Activated CD8-positive, alpha-beta T cell treated with anti-CD3 and anti-CD28 coated beads, Interleukin-2, amount 10 ng/mL, durations not matched to agents 7 days and 5 days (primary cell): ENCODE data around the gene TEAD4. TPM values are rescaled to one million over a fixed set of nuclear protein-coding genes. Genes with fewer than 3 reads are reported as not detected.

Experiments
- ATAC-seq: fragments of 150-1000 bp; cut with Tn5 transposase; one replicate; pipeline ENCODE4 v1.10.0; 2021; ENCODE audit warnings: moderate library complexity
- CTCF ChIA-PET: fragments of 350-600 bp; sonication (Branson Sonifier 250); formaldehyde crosslinking; loops from one replicate; lab custom pipeline; 2021; ENCODE audit warnings: antibody characterized with exemption; lab: Charles Lee
- POLR2A ChIA-PET: fragments of 350-600 bp; sonication (Branson Sonifier 250); formaldehyde crosslinking; loops from one replicate; lab custom pipeline; 2021; ENCODE audit warnings: antibody characterized with exemption; lab: Charles Lee
- DNase-seq: peaks from one replicate; pipeline ENCODE4 v3.0.0-alpha.2; 2020
- H3K27ac Mint-ChIP-seq: one replicate; pipeline ENCODE4 v1.8.0; 2021; ENCODE audit warnings: mild to moderate bottlenecking, mixed read lengths
- H3K27me3 Mint-ChIP-seq: one replicate; pipeline ENCODE4 v1.8.0; 2021; ENCODE audit warnings: low read depth, mixed read lengths
- H3K36me3 Mint-ChIP-seq: one replicate; pipeline ENCODE4 v1.8.0; 2021; ENCODE audit warnings: low read depth, mixed read lengths
- H3K4me1 Mint-ChIP-seq: one replicate; pipeline ENCODE4 v1.8.0; 2021; ENCODE audit warnings: low read depth, mixed read lengths
- H3K4me3 Mint-ChIP-seq: one replicate; pipeline ENCODE4 v1.8.0; 2021; ENCODE audit warnings: mild to moderate bottlenecking, mixed read lengths
- H3K9me3 Mint-ChIP-seq: one replicate; pipeline ENCODE4 v1.8.0; 2022; ENCODE audit warnings: mixed read lengths; ENCODE audit not compliant: insufficient read depth
- total RNA-seq, 2 experiments: library from RNA; stranded (reverse); gene quantifications; one replicate each; pipeline ENCODE4 v1.2.3, GENCODE V29; 2021

The TEAD4 gene
- total RNA-seq, 2 experiments from 2014 or later = 0.34 to 0.44 TPM

- ChIA-PET CTCF (no interaction called here), POLR2A (no interaction called here)
- DNase-seq = no peak
- H3K9me3 Mint-ChIP-seq = no peaks in the 10 kb centered on the region
- H3K4me3 Mint-ChIP-seq = no peak overlapping the region
- peaks cover 51% of the 10 kb centered on the region for H3K27me3 Mint-ChIP-seq
- no peak overlapping the region for H3K27ac Mint-ChIP-seq
- no peaks in the 10 kb centered on the region for H3K36me3 Mint-ChIP-seq
- H3K4me1 Mint-ChIP-seq = peaks cover 15% of the 10 kb centered on the region
- ATAC-seq = no peak
These were observed 2.5 kb downstream of the TEAD4 start for GRCh38 chr12:2961705-2962104.

DNA sequence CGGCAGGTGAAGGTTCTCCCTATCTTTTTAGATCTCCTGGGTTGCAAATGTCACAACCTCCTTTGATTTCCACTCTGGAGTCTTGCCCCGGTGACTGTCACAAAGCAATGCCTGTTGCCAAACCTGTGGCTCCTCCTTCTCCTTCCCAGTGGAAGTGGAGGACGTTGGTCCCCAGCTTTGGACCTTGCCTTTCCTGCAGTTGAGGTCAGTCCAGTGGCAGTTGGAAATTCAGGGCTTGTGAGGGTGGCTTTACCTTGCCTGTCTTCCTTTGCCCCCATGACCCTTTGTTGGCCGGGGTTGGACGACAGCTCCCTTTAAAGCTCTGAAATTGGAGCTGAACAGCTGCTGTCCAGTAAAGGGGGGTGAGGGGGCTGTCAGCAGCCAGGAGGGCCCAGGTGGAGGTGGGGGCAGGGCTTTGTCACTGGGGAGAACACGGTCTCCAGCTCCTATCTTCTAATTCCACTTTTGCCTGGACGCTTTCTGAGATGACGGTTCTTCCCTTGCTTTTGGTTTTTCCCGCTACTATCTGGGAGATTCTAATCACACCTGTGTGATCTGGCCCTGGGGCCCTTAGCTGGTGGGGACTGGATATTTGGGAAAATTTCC is 4.1 kb downstream of the TEAD4 start:
- H3K27ac Mint-ChIP-seq = no peak overlapping the region

DNA sequence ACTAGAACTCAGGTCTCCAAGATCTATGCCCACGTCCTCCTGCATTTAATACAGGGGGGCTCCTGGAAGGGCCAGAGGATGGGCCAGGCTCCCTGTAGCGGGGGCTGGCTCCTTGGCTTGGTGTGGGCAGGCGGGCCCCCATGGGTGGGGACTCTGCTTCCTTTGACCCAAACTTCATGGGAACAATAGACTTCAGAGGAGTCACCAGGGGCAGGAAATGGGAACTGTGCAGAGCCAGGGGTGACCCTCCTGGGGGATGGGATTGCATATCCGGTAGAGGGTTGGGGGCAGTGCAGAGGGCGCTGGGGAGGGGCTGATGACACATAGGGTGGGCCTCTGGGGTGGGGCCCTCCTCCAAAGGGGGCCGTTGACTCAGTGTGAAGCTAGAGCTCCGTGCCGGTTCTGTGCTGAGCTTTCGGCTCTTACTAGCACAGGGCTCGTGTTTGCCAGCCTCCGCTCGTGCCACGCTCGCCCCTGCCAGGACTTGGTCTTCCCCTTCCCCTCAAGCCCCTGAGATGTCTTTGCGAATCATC is 4.6 kb downstream of the TEAD4 start:
- CTCF ChIA-PET = no interaction called here
- H3K27ac Mint-ChIP-seq = no peak overlapping the region
- DNase-seq (no peak), ATAC-seq (no peak)
- H3K36me3 Mint-ChIP-seq = no peaks in the 10 kb centered on the region
- POLR2A ChIA-PET = interaction anchor here (0.7 kb wide), 1 partner anchor 271 kb away, joined by 3 read pairs; no protein-coding TSS in a partner anchor
- H3K9me3 Mint-ChIP-seq = no peaks in the 10 kb centered on the region
- no peak overlapping the region for H3K4me3 Mint-ChIP-seq
- peaks cover 12% of the 10 kb centered on the region for H3K4me1 Mint-ChIP-seq
- peaks cover 33% of the 10 kb centered on the region for H3K27me3 Mint-ChIP-seq

More for the DNA sequence above, 4.1 kb downstream of the TEAD4 start:
- no peak overlapping the region for H3K4me3 Mint-ChIP-seq
- H3K27me3 Mint-ChIP-seq = peaks cover 37% of the 10 kb centered on the region
- no peak for DNase-seq
- CTCF ChIA-PET = no interaction called here
- POLR2A ChIA-PET = no interaction called here
- ATAC-seq = no peak
- no peaks in the 10 kb centered on the region for H3K36me3 Mint-ChIP-seq
- H3K4me1 Mint-ChIP-seq = peaks cover 15% of the 10 kb centered on the region
- H3K9me3 Mint-ChIP-seq = no peaks in the 10 kb centered on the region

GRCh38 chr12:2967651-2968050 is 8.5 kb downstream of the TEAD4 start:
- POLR2A ChIA-PET = no interaction called here
- H3K27ac Mint-ChIP-seq = no peak overlapping the region
- CTCF ChIA-PET = interaction anchor here (0.7 kb wide), 1 partner anchor 382 kb away, joined by 3 read pairs; no protein-coding TSS in a partner anchor

DNA sequence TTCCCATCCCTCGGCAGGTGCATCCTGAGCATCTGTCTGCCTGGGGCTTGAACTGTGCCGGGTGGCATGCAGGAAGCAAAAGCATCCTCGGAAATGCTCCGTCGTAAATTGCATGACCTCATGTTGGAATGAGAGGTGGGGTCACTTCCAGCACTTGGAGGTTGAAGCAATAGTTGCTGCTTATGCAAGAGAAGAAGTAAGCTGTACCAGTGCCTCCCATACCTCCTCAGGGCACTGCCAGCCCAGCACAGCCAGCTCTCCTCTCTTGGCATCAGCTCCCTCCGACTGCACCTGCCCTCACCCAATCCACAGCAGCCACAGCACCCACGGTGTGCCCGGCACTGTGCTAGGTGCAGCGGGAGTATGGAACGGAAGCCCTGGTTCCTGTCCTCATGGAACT is 11.5 kb downstream of the TEAD4 start:
- CTCF ChIA-PET = no interaction called here
- Mint-ChIP-seq H3K4me3 (no peak overlapping the region), H3K27ac (no peak overlapping the region), H3K36me3 (no peaks in the 10 kb centered on the region), H3K9me3 (no peaks in the 10 kb centered on the region), H3K27me3 (peaks cover 6% of the 10 kb centered on the region), H3K4me1 (no peaks in the 10 kb centered on the region)
- DNase-seq = no peak
- ATAC-seq = no peak
- POLR2A ChIA-PET = no interaction called here

More at GRCh38 chr12:2967651-2968050, 8.5 kb downstream of the TEAD4 start:
- Mint-ChIP-seq H3K36me3 (no peaks in the 10 kb centered on the region), H3K27me3 (peaks cover 14% of the 10 kb centered on the region), H3K4me3 (no peak overlapping the region), H3K4me1 (no peaks in the 10 kb centered on the region), H3K9me3 (no peaks in the 10 kb centered on the region)
- ATAC-seq (no peak), DNase-seq (no peak)

GRCh38 chr12:2973566-2973965 is 14.4 kb downstream of the TEAD4 start:
- DNase-seq = no peak
- H3K4me1 Mint-ChIP-seq = no peaks in the 10 kb centered on the region
- no peaks in the 10 kb centered on the region for H3K36me3 Mint-ChIP-seq
- CTCF ChIA-PET = no interaction called here
- no peak overlapping the region for H3K4me3 Mint-ChIP-seq
- no peak overlapping the region for H3K27ac Mint-ChIP-seq
- H3K27me3 Mint-ChIP-seq = peaks cover 4% of the 10 kb centered on the region
- no peak for ATAC-seq
- POLR2A ChIA-PET = no interaction called here
- no peaks in the 10 kb centered on the region for H3K9me3 Mint-ChIP-seq

DNA sequence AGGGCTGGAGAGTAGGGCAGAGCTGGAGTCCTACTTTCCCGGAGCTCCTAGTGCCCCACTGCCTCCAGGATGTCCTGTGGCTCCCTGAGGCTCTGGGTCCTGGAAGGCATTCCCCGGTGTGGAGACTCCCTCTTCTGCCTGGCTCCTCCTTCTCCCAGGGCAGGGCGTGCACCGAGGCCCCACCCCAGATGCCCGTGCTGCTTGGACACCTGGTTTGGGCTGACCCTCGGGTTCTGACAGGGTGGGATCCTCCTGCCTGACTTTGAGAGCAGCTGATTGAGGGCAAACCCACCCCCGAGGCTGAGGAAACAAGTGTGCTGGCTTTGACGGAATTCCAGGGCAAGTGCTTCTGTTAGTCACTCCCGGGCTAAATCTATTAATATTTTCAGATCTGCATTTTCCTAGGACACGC is 15.4 kb downstream of the TEAD4 start:
- Mint-ChIP-seq H3K9me3 (no peaks in the 10 kb centered on the region), H3K4me1 (no peaks in the 10 kb centered on the region), H3K27me3 (peaks cover 4% of the 10 kb centered on the region), H3K4me3 (no peak overlapping the region), H3K36me3 (no peaks in the 10 kb centered on the region), H3K27ac (no peak overlapping the region)
- POLR2A ChIA-PET = no interaction called here
- no peak for ATAC-seq
- DNase-seq = no peak
- CTCF ChIA-PET = no interaction called here

DNA sequence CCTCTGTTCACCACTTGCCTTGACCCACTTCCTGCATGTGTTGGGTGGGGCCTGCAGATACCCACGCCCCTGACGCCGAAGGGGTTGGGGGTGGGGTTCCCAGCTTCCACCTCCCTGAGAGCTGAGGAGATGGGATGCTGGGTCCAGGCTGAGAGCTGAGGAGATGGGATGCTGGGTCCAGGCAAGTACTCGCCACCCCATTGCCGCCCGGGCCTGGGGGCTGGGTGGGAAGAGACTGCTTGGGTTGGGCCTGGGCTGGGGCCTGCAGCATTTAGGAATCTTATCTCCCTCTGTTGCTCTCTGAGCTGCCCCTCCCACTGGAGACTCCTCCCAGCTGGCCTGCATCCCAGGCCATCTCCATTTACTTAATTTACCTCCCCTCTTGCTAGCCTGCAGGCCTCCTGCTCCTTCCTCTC is 17.4 kb downstream of the TEAD4 start:
- H3K9me3 Mint-ChIP-seq = no peaks in the 10 kb centered on the region
- CTCF ChIA-PET = no interaction called here
- POLR2A ChIA-PET = no interaction called here

GRCh38 chr12:2977776-2978175 is 18.6 kb downstream of the TEAD4 start:
- DNase-seq (no peak), ATAC-seq (no peak)
- Mint-ChIP-seq H3K27ac (no peak overlapping the region), H3K36me3 (no peaks in the 10 kb centered on the region), H3K4me3 (no peak overlapping the region), H3K9me3 (no peaks in the 10 kb centered on the region), H3K27me3 (no peaks in the 10 kb centered on the region), H3K4me1 (no peaks in the 10 kb centered on the region)
- ChIA-PET POLR2A (no interaction called here), CTCF (no interaction called here)

More for the DNA sequence above, 17.4 kb downstream of the TEAD4 start:
- no peaks in the 10 kb centered on the region for H3K4me1 Mint-ChIP-seq
- no peaks in the 10 kb centered on the region for H3K36me3 Mint-ChIP-seq
- DNase-seq = no peak
- ATAC-seq = no peak
- H3K4me3 Mint-ChIP-seq = no peak overlapping the region
- H3K27me3 Mint-ChIP-seq = no peaks in the 10 kb centered on the region
- no peak overlapping the region for H3K27ac Mint-ChIP-seq

GRCh38 chr12:2979806-2980205 is 20.6 kb downstream of the TEAD4 start:
- CTCF ChIA-PET = no interaction called here
- POLR2A ChIA-PET = no interaction called here
- ATAC-seq = no peak
- Mint-ChIP-seq H3K9me3 (no peaks in the 10 kb centered on the region), H3K27ac (no peak overlapping the region), H3K36me3 (no peaks in the 10 kb centered on the region), H3K4me3 (no peak overlapping the region), H3K4me1 (no peaks in the 10 kb centered on the region), H3K27me3 (peaks cover 2% of the 10 kb centered on the region)
- no peak for DNase-seq

DNA sequence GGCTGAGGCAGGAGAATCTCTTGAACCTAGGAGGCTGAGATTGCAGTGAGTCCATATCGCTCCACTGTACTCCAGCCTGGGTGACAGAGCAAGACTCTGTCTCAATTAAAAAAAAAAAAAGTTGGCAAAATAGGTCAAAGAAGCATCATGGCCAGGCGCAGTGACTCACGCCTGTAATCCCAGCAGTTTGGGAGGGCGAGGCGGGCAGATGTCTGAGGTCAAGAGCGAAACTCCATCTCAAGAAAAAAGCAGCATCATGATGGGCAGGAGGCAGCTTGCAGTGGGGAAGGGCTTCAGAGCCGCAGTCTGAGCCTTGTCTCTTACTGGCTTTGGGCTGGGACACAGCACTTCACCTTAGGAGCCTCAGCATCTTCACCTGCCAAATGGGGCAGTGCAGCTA is 21.4 kb downstream of the TEAD4 start:
- Mint-ChIP-seq H3K36me3 (no peaks in the 10 kb centered on the region), H3K27ac (no peak overlapping the region), H3K9me3 (no peaks in the 10 kb centered on the region), H3K4me3 (no peak overlapping the region), H3K4me1 (no peaks in the 10 kb centered on the region), H3K27me3 (peaks cover 2% of the 10 kb centered on the region)
- DNase-seq (no peak), ATAC-seq (no peak)
- POLR2A ChIA-PET = no interaction called here
- CTCF ChIA-PET = no interaction called here

DNA sequence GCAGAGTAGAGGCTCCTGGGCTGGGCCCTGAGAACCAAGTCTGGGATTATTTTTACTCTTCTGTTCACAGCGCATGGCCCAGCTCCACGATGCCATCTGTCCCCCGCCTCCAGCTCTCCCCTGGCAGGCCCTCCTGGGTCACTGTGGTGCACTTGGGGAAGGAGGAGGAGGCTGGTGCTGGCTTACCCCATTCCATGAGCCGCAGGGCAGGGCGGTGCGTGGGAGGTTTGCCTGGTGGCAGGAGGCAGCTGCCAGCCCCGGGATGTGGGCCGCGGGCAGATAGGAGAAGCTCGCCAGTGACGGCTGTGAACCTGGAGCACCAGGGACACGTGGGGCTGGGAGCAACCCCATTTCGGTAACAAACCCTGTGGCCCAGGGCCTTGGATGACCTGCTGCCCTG is 23.2 kb downstream of the TEAD4 start:
- peaks cover 2% of the 10 kb centered on the region for H3K27me3 Mint-ChIP-seq
- H3K4me1 Mint-ChIP-seq = no peaks in the 10 kb centered on the region
- no peaks in the 10 kb centered on the region for H3K9me3 Mint-ChIP-seq
- no peak overlapping the region for H3K27ac Mint-ChIP-seq
- no peak for DNase-seq
- POLR2A ChIA-PET = no interaction called here
- no peak overlapping the region for H3K4me3 Mint-ChIP-seq
- CTCF ChIA-PET = no interaction called here
- no peak for ATAC-seq
- no peaks in the 10 kb centered on the region for H3K36me3 Mint-ChIP-seq
